Body of pancreas (tissue), 4 donors: Measurements from ENCODE around the gene MYO5B.

Experiments
- CTCF ChIP-seq, 7 experiments: fragments of 450-650 bp in 4 of 7; fragments of 200-600 bp in 3 of 7; sonication (generic) in 3 of 7; IDR thresholded peaks; one replicate each; pipeline ENCODE4 v1.5.1; 2016 to 2019; ENCODE audit warnings: antibody characterized with exemption in 7 of 7
- POLR2A ChIP-seq, 3 donors: fragments of 450-650 bp; IDR thresholded peaks; one replicate each; pipeline ENCODE4 v1.6.1; 2016; ENCODE audit warnings: antibody characterized with exemption in 3 of 3, mild to moderate bottlenecking in 2 of 3

GRCh38 chr18:49967636-49968313, 227.2 kb downstream of the MYO5B start:
- TF ChIP-seq CTCF (IDR thresholded peaks at IDR 0.05): no peak
- TF ChIP-seq POLR2A (IDR thresholded peaks at IDR 0.05): no peak
